ENCODE data around the gene PFN3. TPM values are rescaled to one million over a fixed set of nuclear protein-coding genes. Genes with fewer than 3 reads are reported as not detected.

PFN3 gene
- polyA plus RNA-seq, 3 donors = 3.1 to 6.2 (median 5.2) TPM

DNA sequence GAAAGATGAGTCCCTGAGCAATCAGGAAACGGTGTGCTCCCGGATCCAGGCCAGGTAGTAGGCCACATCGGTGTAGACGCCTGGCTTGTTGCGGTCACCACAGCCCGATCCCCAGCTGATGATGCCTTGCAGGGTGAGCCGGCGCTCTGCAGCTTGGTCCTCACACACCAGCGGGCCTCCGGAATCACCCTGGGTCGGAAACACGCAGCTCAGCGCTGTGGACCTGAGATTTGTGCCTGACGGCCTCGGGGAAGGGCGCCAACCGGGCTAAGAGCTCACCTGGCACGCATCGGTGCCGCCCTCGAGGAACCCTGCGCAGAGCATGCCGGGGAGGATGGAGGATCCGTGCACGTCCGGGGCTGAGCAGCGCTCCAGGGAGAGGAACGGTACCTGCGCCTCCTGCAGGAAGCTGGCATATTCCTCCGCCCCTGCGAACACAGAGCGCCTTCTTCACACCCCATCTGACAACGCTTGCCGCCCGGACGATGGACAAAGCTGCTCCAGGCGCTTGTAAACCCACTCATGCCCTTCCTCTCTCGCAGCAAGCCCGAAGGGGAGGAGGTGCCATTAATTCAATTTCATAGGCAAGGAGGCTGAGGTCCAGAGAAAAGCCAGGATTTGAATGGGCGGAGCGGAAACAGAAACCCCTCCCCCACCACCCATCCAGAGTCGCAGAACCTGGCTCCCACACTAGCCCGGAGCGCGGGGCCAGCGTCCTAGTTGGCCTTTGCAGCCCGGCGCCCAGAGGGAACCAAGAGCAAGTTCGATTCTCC is 2.0 kb upstream of the PFN3 start:
- DNase-seq = peak; percentile 63

DNA sequence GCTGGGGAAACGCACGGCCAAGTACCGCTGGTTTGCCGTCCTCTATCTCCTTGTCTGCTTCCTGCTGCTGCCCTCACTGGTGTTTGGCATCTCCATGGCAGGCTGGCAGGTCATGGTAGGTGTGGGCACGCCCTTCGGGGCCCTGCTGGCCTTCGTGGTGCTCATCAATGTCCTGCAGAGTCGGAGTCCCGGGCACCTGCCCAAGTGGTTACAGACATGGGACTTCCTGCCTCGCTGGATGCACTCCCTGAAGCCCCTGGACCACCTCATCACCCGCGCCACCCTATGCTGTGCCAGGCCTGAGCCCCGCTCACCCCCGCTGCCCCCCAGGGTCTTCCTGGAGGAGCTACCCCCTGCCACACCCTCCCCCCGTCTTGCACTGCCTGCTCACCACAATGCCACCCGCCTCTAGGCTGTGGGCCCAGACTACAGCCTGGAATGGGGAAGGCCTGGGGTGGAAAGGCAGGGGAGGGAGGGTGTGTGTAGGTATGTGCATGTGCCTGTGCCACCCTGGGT is 2.5 kb downstream of the PFN3 start:
- no peak for DNase-seq

DNA sequence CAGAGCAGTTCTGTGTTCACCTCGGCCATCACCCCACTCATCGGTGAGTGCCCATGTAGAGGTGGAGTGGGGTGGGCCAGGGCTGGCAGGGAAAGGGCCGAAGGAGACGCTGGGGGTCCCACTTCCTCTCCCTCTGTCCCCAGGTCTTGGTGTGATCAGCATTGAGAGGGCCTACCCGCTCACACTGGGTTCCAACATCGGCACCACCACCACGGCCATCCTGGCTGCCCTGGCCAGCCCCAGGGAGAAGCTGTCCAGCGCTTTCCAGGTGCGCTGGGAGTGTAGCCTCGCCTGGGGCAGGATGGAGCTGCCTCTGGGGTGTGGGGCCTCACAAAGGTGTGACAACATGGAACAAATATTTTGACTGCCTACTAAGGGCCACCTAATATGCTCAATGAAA is 3.7 kb downstream of the PFN3 start:
- no peak for DNase-seq

DNA sequence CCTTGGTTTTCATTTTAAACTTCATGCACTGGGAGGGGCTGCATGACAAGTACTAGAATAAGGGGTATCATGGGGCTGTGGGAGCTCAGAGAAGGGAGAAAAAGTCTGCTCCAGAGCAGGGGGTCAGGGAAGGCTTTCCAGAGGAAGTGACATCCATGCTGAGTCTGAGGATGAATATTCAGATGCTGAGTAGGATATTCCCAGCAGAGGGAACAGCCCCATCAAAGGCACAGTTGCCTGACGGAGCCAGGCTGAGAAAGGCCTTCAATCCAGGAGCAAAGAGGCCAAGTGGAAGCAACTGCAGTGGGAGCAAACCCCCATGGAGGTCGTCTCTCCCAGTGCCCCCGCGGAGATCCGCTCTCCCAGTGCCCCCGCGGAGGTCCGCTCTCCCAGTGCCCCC is 4.4 kb downstream of the PFN3 start:
- DNase-seq = no peak

DNA sequence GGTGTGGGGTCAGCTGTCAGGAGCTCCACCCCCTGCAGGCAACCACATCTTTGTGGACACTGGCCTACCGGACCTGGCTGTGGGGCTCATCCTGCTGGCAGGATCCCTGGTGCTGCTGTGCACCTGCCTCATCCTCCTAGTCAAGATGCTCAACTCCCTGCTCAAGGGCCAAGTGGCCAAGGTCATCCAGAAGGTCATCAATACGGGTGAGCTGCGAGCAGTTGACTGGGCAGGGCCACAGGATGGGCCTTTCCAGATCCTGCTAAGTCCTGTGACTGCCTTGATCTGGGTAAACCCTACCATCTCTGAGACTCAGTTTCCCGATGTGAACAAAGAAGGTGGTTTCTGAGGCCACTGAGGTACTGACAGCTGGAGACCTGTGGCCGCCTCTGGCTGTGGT is 6.5 kb downstream of the PFN3 start:
- no peak for DNase-seq

DNA sequence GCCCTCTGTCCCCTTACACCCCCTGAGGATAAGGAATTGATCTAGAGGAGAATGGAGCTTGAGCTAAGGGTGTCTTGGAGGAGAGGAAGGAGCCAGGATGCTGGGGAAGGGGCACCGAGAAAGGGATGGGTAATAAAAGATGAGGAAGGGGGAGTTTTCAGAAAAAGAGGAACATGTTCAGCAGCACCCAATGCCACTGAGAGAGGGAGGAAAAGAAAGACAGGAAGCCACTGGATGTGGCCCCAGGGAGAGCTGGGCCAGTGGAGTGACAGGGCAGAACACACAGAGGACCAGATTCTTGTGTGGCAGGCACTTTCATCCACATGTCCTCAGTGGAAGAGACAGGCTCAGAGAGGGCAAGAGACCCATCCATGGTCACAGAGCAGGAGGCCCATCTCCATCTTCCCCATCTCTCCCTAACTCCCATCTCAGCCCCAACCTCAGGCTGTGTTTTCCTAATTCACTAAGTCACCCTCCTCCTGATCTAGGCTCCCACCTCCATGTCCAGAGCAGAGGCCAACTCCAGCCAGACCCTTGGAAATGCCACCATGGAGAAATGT is 7.2 kb downstream of the PFN3 start:
- no peak for DNase-seq

DNA sequence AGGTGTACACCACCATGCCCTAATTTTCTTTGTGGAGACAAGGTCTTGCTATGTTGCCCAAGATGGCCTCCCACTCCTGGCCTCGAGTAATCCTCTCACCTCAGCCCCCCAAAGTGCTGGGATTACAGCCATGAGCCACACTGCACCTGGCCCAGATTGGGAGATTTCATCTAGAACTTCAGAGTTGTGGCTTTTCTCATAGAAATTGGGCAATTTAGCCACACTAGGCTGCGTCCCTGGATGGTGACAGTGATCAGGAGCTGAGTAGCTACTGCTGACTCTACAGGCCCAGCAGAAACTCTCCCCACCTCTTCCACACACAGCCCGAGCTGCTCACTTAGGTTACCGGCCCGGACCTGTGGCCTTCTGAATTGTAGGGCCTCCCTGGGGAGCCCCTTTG is 7.7 kb downstream of the PFN3 start:
- no peak for DNase-seq

DNA sequence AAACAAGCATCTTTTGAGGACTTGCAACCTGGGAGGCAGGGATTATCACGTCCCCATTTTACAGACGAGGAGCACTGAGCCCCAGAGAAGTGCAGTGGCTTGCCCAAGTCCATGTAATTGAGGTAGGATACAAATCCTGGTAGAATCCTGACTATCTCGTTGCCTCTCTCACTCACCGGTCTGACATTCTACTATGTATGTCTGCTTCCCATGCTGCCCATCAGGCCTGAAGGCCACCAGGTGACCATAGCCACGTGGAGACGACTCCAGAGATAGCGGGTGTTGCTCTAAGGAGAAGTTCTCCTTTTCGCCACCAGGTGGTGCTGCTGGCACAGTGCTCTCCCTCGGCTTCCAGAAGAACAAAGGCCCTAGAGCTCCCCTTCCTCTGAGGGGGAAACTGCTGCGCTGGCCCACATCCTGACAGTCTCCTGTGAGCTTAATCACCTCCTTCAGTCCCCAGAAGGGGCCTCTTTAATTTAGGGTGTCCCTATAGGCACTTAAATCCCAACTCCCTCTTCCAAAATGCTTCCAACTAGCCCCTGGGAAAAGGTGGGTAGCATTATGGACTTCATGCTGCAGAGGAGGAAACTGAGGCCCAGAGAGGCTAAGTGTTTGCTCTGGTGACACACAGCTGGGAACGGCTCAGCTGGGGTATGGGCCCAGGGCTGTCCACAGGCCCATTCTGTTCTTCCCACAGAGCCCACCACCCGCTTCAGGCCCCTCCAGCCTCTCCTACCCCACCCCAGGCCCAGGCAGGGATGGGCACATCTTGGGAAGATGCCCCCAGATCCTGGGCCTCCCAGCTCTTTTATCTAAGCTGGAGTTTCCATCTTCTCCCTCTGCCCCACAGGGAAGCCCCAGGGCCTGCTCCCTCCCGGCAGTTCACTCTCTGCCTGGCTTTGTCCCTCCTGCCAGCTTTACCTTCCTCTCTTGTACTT is 9.8 kb downstream of the PFN3 start:
- peak; percentile 88 for DNase-seq

DNA sequence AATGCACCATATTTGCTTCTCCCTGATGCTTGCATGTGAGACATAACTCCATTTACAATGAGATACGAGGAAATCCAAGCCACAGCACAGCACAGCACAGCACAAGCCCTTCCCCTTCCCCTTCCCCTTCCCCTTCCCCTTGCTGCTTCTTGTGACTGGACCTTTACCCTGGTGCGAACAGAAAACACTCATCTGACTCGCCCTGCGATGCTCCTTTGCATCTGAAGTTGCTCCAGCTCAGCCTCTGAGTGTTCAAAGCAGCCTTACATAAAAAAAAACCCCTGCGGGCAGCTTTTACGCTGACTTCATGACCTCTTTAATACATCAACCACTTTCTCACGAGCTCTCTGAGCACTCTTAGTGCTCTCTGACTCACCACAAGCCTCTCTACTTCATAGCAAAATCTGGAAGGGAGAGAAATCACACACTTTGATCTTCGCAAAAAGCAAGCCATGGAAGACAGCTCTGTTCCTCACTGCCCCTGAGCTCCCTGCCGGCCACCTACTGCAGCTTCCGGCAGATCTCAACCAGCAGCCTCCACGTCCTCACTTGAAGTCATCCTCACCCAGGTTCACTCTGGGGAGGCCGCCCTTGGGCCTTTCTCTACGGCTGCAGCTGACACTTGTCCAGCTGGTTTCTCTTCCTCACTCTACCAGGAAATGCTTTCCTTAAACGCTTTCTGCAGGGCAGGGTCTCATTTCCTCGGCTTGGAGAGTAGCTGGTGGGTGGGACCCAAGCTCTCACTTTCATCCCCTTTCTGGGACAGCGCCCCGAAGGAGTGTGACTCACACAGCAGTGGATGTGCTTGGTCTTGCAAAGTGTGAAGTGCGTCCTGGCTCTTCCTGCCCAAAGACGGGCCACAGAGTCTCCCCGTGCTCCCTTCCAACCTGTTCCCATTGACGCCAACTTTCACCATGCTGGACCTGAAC is 11.0 kb downstream of the PFN3 start:
- no peak for DNase-seq

DNA sequence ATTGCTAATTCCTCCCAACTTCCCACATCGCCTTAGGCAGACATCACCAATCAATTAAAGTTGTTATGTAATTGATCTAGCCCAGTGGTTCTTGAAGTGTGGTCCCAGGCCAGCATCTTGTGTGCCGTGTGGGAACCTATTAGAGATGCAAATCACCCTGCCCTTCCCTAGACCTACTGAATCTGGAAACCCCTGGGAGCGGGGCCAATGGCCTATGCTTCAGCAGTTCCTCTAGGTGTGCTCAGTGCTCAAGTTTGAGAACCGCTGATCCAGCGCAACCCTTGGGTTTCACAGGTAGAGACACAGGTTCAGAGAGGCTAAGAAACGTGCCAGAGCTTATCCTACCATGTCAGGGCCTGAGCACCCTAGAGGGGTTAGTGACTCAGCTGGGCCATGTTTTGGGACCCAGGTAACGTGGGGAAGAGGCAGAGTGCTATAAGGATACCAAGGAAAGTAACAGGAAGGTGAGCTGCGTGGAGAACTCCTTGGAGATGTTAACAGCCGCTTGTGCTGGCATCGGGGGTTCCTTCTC is 11.9 kb downstream of the PFN3 start:
- no peak for DNase-seq

DNA sequence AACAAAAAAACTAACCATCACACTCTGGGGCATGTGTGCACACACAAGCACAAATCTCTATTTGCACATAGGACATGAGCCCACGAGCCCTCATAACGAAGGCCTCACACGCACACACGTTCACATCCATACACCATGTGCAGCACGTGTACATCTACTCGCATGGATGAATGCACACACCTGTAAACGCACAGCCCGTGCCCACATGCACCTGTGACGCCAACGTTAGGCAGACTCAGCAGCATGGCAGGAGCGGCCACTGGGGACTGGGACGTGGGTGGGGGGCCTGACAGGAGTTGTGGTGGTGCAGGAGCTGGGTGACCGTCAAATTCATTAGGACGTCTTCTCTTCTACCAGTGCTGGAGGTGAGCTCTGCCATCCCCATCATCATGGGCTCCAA is 13.1 kb downstream of the PFN3 start:
- no peak for DNase-seq

DNA sequence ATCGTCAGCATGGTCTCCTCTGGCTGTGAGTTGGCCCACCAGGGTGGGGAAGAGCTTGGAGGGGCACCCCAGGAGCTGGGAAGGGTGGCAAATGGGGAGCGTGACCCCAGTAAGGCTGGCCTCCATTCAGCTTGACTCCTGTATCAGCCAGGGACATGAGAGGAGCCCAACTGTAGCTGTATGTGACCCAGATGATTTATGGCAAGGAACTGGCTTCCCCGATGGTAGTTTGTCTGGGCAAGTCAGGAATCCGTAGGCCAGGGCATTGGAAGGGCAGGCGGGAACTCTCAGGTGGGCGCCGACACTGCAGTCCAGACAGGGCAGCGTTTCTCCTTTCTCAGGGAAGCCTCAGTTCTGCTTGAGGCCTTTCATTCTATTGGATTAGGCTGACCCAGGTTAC is 13.9 kb downstream of the PFN3 start:
- no peak for DNase-seq

DNA sequence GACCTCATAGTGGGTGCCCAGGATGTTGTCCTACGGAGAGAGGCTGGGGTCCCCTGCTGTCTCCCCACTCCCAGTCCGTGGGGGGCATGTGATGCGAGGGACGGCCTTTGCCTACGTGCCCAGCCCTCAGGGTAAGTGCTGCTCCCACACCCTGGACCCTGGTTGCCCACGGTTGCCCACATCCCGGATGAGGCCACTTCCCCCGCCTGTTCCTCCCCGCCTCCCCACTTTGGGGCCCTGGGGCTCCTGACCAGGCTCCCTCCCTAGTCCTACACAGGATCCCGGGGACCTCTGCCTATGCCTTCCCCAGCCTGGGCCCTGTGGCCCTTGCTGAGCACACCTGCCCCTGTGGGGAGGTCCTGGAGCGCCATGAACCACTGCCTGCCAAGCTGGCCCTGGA is 14.7 kb downstream of the PFN3 start:
- DNase-seq = no peak

DNA sequence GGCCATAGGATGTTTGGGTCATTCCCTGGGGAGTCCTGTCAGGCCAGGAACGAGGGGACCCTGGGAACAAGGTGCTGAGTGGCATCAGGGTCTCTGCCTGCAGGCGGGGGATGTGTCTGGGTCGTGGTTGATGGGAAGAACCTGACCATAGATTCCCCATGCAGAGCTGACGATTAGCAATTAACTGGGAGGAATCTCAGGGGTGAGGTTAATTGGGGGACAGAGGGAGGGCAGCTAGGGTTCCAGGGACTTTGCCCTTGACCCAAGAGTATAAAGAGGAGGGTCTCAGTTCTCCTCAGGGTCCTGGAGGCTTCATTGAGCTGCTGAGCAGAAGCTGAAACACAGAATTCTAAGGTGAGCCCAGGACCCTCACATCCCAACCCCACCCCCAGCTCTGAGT is 16.3 kb downstream of the PFN3 start, which contains the start of gene SLC34A1:
Gene SLC34A1, plus strand, starts transcription at position 301 of the 400 bp plus-strand sequence. CDS start 1,308 bp downstream, outside the sequence.
- DNase-seq = no peak

DNA sequence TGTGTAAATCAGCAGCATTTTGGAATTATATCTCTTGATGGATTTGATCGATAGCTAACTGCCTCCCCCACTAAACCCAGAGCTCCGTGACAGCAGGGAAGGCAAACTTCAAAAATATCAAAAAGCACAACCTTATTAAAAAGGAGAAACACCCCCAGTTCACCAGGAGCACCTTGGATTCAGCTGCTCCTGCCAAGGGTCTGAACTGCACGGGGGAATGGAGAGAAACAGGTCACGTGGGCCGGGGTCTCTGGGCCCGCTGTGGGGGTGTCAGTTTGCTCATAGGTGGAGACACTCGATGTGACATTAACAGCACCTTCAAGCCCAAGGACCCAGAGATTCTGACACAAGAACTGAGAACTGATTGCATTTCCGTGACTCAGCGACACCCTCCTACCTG is 17.3 kb downstream of the PFN3 start:
- DNase-seq = no peak

DNA sequence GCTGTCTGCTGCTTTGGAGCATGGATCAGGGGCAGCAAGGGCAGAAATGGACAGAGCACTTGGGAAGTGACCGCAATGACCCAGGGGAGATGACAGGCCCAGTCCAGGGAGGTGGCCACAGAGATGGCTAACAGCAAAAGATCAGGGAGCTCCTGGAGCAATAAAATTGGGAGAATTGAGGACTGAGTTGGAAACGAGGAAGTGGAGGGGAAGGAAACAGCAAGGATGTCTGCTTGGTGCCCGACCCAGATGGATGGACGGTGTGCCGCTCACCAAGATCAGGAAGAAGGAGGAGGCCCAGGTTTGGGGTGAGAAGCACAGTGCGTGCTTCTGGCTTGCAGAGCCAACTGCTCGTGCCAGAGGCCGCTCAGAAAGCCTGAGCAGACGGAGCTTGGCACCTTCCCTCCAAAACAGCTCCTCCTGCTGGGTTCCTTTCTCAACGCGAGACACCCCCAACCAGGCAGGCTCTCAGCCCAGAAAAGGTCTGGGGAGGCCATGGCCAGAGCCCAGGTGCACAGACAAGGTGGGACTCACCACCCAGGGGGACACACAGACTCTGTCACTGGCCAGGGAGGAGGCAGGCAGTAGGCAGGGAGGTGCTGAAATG is 17.9 kb downstream of the PFN3 start:
- DNase-seq = no peak

DNA sequence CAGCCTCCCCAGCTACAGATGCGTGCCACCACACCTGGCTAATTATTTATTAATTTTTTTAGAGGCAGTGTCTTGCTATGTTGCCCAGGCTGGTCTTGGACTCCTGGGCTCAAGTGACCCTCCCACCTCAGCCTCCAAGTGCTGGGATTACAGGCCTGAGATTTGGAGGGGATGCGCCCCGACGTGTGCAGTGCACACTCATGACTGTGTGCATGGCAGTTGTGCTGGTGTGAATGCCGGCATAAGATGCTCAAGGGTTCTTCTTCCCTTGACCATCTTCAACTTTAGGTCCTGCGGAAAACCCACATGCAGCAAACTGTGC is 19.7 kb downstream of the PFN3 start:
- no peak for DNase-seq

DNA sequence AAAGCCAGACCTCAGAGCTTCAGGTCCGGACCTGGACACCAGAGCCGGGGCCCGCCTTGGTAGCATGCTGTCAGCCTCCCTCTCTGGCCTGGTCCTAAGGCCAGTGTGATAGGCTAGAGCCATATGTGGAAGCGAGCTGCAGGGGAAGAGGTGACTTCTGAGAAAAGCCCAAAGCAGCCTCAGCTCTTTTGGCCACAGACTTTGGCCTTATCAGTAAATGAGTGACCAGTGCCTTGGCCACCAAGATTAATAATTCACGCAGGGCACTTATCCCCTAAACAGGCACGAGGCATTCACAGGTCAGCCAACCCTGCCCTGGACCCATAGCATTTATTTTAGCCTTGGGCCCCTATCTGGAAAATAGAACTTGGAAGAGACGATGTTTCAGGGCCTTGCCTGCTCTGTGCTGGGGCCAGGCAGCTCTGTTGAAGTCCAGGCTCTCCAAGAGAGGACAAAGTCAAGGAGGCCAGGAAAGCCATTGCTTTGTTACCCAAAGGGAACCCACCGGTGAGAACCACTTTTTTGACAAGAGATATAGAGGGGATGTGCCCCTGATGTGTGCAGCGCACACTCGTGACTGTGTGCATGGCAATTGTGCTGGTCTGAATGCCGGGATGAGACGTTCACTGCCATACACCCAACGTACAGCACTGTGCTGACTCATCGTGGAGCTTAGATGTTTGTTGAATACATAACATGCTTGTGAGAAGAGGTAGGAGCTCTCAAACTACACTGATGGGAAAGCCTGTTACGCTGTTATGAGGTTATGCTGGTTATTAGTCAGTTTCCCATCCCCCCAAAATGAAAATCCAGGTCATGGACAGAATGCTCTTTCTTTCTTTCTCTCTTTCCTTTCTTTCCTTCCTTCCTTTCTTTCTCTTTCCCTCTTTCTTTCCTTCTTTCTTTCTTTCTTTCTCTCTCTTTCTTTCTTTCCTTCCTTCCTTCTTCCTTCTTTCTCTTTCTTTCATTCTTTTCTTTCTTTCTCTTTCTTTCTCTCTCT is 21.3 kb downstream of the PFN3 start:
- no peak for DNase-seq
